ENCODE results near the gene PRDM16. TPM values are rescaled to one million over a fixed set of nuclear protein-coding genes. Genes with fewer than 3 reads are reported as not detected.

Gene PRDM16
- total and polyA plus RNA-seq, 2 donors (not counting 1 experiment from before 2014, with no cell fraction given) = 0.03 to 0.12 TPM

DNA sequence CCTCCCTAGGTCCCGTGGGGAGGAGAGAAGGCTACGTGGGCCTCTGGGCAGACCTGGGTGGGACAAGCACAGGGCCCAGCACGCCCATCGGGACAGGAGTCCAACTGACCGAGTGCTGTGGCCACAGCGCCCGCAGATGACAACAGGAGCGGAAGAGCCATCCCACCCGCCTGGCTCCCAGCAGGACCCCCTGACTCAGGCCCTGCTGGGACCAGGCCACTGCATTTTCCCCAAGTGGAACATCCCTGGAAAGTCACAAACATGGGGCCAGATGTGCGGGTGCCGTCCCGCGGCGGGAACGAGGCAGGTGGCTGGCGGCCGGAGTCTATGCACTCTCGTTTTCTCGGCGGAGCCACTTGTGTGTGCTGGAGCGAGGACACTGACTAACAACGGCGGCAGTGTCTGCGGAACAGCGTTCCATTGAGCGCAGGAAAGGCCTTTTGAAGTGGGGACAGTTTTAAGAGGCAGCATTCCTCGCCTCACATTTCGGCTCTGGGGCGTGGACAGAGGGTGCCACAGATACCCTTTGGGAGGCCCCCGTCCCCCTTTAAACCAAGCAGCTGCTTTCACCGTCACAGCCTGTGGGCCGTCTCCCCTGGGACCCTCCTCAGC lies 291.7 kb downstream of the PRDM16 start:
- Histone ChIP-seq H3K4me1 (ENCODE audit: control insufficient read depth in 2 of 2, insufficient read depth in 2 of 2, low read length in 2 of 2) (no peaks in the 10 kb centered on the region), H2AFZ (ENCODE audit: insufficient read depth, low read depth, low read length, poor library complexity, severe bottlenecking) (no peak overlapping the region), H3K27me3 (replicated peaks in 1 of 4; ENCODE audit: control extremely low read depth in 1 of 4, control insufficient read depth in 3 of 4, insufficient read depth in 4 of 4, low read length in 3 of 4) (no peaks in the 10 kb centered on the region), H3K27ac (ENCODE audit: low read length in 2 of 2) (no peak overlapping the region), H4K20me1 (ENCODE audit: control insufficient read depth, insufficient read depth, low read length, poor library complexity, severe bottlenecking) (no peaks in the 10 kb centered on the region), H3K9ac (ENCODE audit: low read length) (no peak overlapping the region), H3K9me3 (ENCODE audit: control extremely low read depth in 1 of 3, control insufficient read depth in 2 of 3, insufficient read depth in 1 of 3, low read length in 2 of 3) (no peaks in the 10 kb centered on the region), H3K4me3 (ENCODE audit: control extremely low read depth in 1 of 5, extremely low read depth in 1 of 5, insufficient read depth in 1 of 5, low read depth in 2 of 5, low read length in 4 of 5) (no peak overlapping the region), H3K4me2 (replicated peaks; ENCODE audit: low read depth, low read length, poor library complexity, severe bottlenecking) (no peak overlapping the region), H3K36me3 (replicated peaks in 1 of 2; ENCODE audit: control extremely low read depth in 1 of 2, control insufficient read depth in 1 of 2, extremely low read depth in 1 of 2, insufficient read depth in 2 of 2, low read length in 1 of 2) (no peaks in the 10 kb centered on the region), H3K79me2 (ENCODE audit: control insufficient read depth, insufficient read depth, low read length) (no peaks in the 10 kb centered on the region)
- H3K4me1 Mint-ChIP-seq = no peaks in the 10 kb centered on the region
- intact Hi-C loops (cut with micrococcal nuclease) = no loop called here
- WGBS (ENCODE audit: insufficient coverage) = 91% methylated on average over 32 of the region's 32 CpGs
- no peak for TF ChIP-seq EZH2 (IDR thresholded peaks at IDR 0.05; ENCODE audit: borderline replicate concordance, insufficient read depth, low read depth, low read length, poor library complexity, severe bottlenecking)
- TF ChIP-seq, protein P1, sequence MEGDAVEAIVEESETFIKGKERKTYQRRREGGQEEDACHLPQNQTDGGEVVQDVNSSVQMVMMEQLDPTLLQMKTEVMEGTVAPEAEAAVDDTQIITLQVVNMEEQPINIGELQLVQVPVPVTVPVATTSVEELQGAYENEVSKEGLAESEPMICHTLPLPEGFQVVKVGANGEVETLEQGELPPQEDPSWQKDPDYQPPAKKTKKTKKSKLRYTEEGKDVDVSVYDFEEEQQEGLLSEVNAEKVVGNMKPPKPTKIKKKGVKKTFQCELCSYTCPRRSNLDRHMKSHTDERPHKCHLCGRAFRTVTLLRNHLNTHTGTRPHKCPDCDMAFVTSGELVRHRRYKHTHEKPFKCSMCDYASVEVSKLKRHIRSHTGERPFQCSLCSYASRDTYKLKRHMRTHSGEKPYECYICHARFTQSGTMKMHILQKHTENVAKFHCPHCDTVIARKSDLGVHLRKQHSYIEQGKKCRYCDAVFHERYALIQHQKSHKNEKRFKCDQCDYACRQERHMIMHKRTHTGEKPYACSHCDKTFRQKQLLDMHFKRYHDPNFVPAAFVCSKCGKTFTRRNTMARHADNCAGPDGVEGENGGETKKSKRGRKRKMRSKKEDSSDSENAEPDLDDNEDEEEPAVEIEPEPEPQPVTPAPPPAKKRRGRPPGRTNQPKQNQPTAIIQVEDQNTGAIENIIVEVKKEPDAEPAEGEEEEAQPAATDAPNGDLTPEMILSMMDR (IDR thresholded peaks at IDR 0.05) = no peak
- H3K4me3 Mint-ChIP-seq = no peak overlapping the region
- H3K9me3 Mint-ChIP-seq (ENCODE audit: insufficient read depth) = no peaks in the 10 kb centered on the region
- peaks cover 4% of the 10 kb centered on the region for H3K27me3 Mint-ChIP-seq
- no peak for DNase-seq
- no peak for ATAC-seq (ENCODE audit: low read depth)
- ChIA-PET POLR2A (no interaction called here), CTCF (no interaction called here)
- no peak overlapping the region for H3K27ac Mint-ChIP-seq

DNA sequence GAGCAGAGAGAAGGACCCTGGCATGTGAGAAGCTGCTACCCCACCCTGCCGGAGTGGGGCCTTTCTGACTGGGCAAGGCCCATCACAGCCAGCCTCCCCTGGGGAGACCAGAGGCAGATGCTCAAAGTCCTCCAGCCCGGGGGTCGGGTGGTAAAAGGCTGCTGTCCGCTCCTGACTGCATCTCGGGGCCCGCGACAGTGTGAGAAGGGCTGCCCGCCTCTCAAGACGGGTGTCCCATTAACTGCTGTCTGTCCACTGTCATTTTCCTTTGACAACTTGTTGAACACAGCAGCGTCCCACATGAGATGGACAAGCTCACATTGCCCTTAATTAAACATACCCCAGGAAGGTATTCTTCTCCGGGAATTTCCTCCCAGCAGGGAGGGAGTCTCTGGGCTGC lies 294.0 kb downstream of the PRDM16 start:
- POLR2A ChIA-PET = no interaction called here
- intact Hi-C loops (cut with micrococcal nuclease) = no loop called here

More for the DNA sequence above, 294.0 kb downstream of the PRDM16 start:
- H3K4me1 ChIP-seq (ENCODE audit: control insufficient read depth in 2 of 2, insufficient read depth in 2 of 2, low read length in 2 of 2) = no peaks in the 10 kb centered on the region
- 96% methylated on average over 11 of the region's 11 CpGs for WGBS (ENCODE audit: insufficient coverage)
- H3K27ac ChIP-seq (ENCODE audit: low read length in 2 of 2) = no peak overlapping the region
- H2AFZ ChIP-seq (ENCODE audit: insufficient read depth, low read depth, low read length, poor library complexity, severe bottlenecking) = no peak overlapping the region
- no peak overlapping the region for H3K9ac ChIP-seq (ENCODE audit: low read length)
- no peak overlapping the region for H3K4me3 ChIP-seq (ENCODE audit: control extremely low read depth in 1 of 5, extremely low read depth in 1 of 5, insufficient read depth in 1 of 5, low read depth in 2 of 5, low read length in 4 of 5)
- TF ChIP-seq, protein P1 (IDR thresholded peaks at IDR 0.05) = no peak
- TF ChIP-seq EZH2 (IDR thresholded peaks at IDR 0.05; ENCODE audit: borderline replicate concordance, insufficient read depth, low read depth, low read length, poor library complexity, severe bottlenecking) = no peak
- H3K27ac Mint-ChIP-seq = no peak overlapping the region
- H3K4me3 Mint-ChIP-seq = no peak overlapping the region
- H3K27me3 Mint-ChIP-seq = peaks cover 7% of the 10 kb centered on the region
- H3K36me3 ChIP-seq (replicated peaks in 1 of 2; ENCODE audit: control extremely low read depth in 1 of 2, control insufficient read depth in 1 of 2, extremely low read depth in 1 of 2, insufficient read depth in 2 of 2, low read length in 1 of 2) = no peaks in the 10 kb centered on the region
- no peaks in the 10 kb centered on the region for H3K27me3 ChIP-seq (replicated peaks in 1 of 4; ENCODE audit: control extremely low read depth in 1 of 4, control insufficient read depth in 3 of 4, insufficient read depth in 4 of 4, low read length in 3 of 4)
- H4K20me1 ChIP-seq (ENCODE audit: control insufficient read depth, insufficient read depth, low read length, poor library complexity, severe bottlenecking) = no peaks in the 10 kb centered on the region
- DNase-seq (no peak), ATAC-seq (ENCODE audit: low read depth) (no peak)
- H3K9me3 Mint-ChIP-seq (ENCODE audit: insufficient read depth) = no peaks in the 10 kb centered on the region
- no peaks in the 10 kb centered on the region for H3K4me1 Mint-ChIP-seq
- H3K9me3 ChIP-seq (ENCODE audit: control extremely low read depth in 1 of 3, control insufficient read depth in 2 of 3, insufficient read depth in 1 of 3, low read length in 2 of 3) = no peaks in the 10 kb centered on the region
- no peak overlapping the region for H3K4me2 ChIP-seq (replicated peaks; ENCODE audit: low read depth, low read length, poor library complexity, severe bottlenecking)
- H3K79me2 ChIP-seq (ENCODE audit: control insufficient read depth, insufficient read depth, low read length) = no peaks in the 10 kb centered on the region
- CTCF ChIA-PET = no interaction called here
